OCI-LY7 (cell line): ENCODE measurements around the gene TAF13. TPM values are rescaled to one million over a fixed set of nuclear protein-coding genes. Genes with fewer than 3 reads are reported as not detected.
"Not testable (repeated sequence)": the region's sequence is repeated elsewhere in the genome, so short reads cannot be mapped to it uniquely, and the experiment has no call there.

ENCODE experiments used
- BruUV-seq: library from RNA; stranded (reverse); fragments of 400-500 nt; replicated peaks from 2 replicates; lab custom pipeline; 2021; lab: Mats Ljungman, UMichigan
- CTCF ChIA-PET: fragments of 300-600 bp; sonication (Branson Sonifier 250); formaldehyde crosslinking; loops from one replicate; lab custom pipeline; 2022; ENCODE audit warnings: antibody characterized with exemption; ENCODE audit not compliant: unreplicated experiment; lab: Charles Lee
- POLR2A ChIA-PET: fragments of 300-600 bp; sonication (Branson Sonifier 250); formaldehyde crosslinking; loops from one replicate; lab custom pipeline; 2022; ENCODE audit warnings: antibody characterized with exemption; lab: Charles Lee
- DNase-seq: peaks from one replicate; pipeline ENCODE4 v3.0.0-alpha.2; 2015; ENCODE audit warnings: low spot score
- H2AFZ ChIP-seq: fragments of 200-600 bp; sonication (generic), shearing (Covaris generic); 2 replicates; pipeline ENCODE4 v1.6.1; 2014; ENCODE audit warnings: mild to moderate bottlenecking, antibody characterized with exemption, low read length, moderate library complexity
- H3K27ac ChIP-seq: fragments of 200-600 bp; sonication (generic); 2 replicates; pipeline ENCODE4 v1.5.1; 2014; ENCODE audit warnings: mixed run types, low read depth, mild to moderate bottlenecking, moderate library complexity, low read length, inconsistent platforms; ENCODE audit not compliant: poor library complexity, severe bottlenecking
- H3K36me3 ChIP-seq: fragments of 200-600 bp; sonication (generic); 2 replicates; pipeline ENCODE4 v1.6.1; 2014; ENCODE audit warnings: mild to moderate bottlenecking, antibody characterized with exemption, low read length, moderate library complexity, mixed read lengths; ENCODE audit not compliant: insufficient read depth
- H3K4me1 ChIP-seq: fragments of 200-600 bp; sonication (generic); 2 replicates; pipeline ENCODE4 v1.5.1; 2014; ENCODE audit warnings: mild to moderate bottlenecking, low read length; ENCODE audit not compliant: insufficient read depth, poor library complexity, severe bottlenecking
- H3K4me2 ChIP-seq: fragments of 200-600 bp; sonication (generic); 2 replicates; pipeline ENCODE4 v1.6.1; 2014; ENCODE audit warnings: mild to moderate bottlenecking, low read length
- H3K4me3 ChIP-seq: fragments of 200-600 bp; sonication (generic); 2 replicates; pipeline ENCODE4 v1.5.1; 2014; ENCODE audit warnings: mild to moderate bottlenecking, low read depth, low read length; ENCODE audit not compliant: poor library complexity, severe bottlenecking
- H3K79me2 ChIP-seq: fragments of 200-600 bp; sonication (generic); 2 replicates; pipeline ENCODE4 v1.6.1; 2016; ENCODE audit warnings: low read depth, mild to moderate bottlenecking, low read length, moderate library complexity, mixed read lengths; ENCODE audit not compliant: insufficient read depth
- H3K9me2 ChIP-seq: fragments of 200-600 bp; sonication (generic); 2 replicates; pipeline ENCODE4 v1.6.1; 2016; ENCODE audit warnings: mild to moderate bottlenecking, low read length, mixed read lengths; ENCODE audit not compliant: insufficient read depth
- H3K9me3 ChIP-seq: fragments of 200-600 bp; sonication (generic); 2 replicates; pipeline ENCODE4 v1.6.1; 2014; ENCODE audit warnings: mild to moderate bottlenecking, mixed run types, low read length, mixed read lengths
- H4K20me1 ChIP-seq: fragments of 200-600 bp; sonication (generic); 2 replicates; pipeline ENCODE4 v1.6.1; 2014; ENCODE audit warnings: mild to moderate bottlenecking, antibody characterized with exemption, low read length, moderate library complexity, mixed read lengths; ENCODE audit not compliant: insufficient read depth
- EZH2phosphoT487 ChIP-seq: fragments of 200-600 bp; sonication (generic); IDR thresholded peaks from 2 replicates; pipeline ENCODE4 v1.6.1; 2018; ENCODE audit warnings: low read depth, borderline replicate concordance, mild to moderate bottlenecking, mixed run types, antibody characterized with exemption, low read length, moderate library complexity, mixed read lengths
- intact Hi-C: fragments of 100-400 bp; cut with micrococcal nuclease; formaldehyde crosslinking; loops from one replicate; pipeline ENCODE4 v1.10.0; 2022; ENCODE audit not compliant: unreplicated experiment
- total RNA-seq, 2 experiments: library from RNA; depleted of rRNA in 1 of 2; stranded (reverse); fragments of >200 nt in 1 of 2; shearing (Covaris generic) in 1 of 2; gene quantifications; 2 replicates each; pipeline ENCODE4 v1.2.3, GENCODE V29; 2014 to 2022
- TF ChIP-seq, protein P1 (sequence below): fragments of 200-600 bp; sonication (generic); conservative IDR thresholded peaks from 2 replicates; pipeline ENCODE4 v1.5.1; 2014; ENCODE audit warnings: mild to moderate bottlenecking, antibody characterized with exemption, low read length, moderate library complexity, mixed read lengths

TAF13 gene
- total RNA-seq, 2 experiments from 2014 or later = 8.3 to 27.2 TPM

DNA sequence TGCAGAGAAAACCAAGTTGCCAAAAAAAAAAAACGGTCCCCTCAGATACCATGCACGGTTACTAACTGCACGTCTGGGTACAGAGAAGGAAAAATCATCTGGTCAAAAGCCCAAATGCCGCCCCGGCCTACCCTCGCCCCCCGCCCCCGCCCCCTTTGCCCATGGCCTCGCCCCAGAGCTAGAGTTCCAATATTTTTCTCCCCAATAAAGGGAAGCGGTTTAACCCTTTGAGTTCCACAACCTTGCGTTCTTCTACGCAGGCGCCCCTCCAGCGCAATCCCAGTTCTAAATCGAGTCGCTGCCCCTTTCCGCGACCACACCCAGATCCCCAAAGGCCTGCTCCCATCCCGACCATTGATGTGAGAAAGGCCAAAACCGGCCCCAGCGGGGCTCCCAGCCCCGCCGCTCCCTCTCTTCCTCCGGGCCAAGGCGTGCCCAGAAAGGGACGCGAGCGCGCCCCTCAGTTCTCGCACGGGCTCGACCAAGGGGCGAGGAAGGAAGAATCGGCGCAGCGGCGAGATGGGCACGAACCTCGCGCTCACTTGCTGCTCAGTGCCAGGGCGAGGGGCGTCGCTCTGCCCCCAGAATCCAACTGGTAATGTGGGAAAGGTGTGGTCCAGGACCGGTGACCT, 34.7 kb downstream of the TAF13 start:
- H3K4me3 ChIP-seq = peak overlapping the region; percentile 82
- intact Hi-C loops = loop anchor here (2.0 kb wide), 1 partner anchor 348 kb away; the partner anchor contains the start of gene PRPF38B
- H2AFZ ChIP-seq = peak overlapping the region; percentile 69
- H3K79me2 ChIP-seq = peaks cover 31% of the 10 kb centered on the region
- no peak for TF ChIP-seq EZH2phosphoT487
- TF ChIP-seq, protein P1, sequence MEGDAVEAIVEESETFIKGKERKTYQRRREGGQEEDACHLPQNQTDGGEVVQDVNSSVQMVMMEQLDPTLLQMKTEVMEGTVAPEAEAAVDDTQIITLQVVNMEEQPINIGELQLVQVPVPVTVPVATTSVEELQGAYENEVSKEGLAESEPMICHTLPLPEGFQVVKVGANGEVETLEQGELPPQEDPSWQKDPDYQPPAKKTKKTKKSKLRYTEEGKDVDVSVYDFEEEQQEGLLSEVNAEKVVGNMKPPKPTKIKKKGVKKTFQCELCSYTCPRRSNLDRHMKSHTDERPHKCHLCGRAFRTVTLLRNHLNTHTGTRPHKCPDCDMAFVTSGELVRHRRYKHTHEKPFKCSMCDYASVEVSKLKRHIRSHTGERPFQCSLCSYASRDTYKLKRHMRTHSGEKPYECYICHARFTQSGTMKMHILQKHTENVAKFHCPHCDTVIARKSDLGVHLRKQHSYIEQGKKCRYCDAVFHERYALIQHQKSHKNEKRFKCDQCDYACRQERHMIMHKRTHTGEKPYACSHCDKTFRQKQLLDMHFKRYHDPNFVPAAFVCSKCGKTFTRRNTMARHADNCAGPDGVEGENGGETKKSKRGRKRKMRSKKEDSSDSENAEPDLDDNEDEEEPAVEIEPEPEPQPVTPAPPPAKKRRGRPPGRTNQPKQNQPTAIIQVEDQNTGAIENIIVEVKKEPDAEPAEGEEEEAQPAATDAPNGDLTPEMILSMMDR = 0 out of 2 replicates have a peak, but pooled peaks have one; percentile 31
- peaks cover 15% of the 10 kb centered on the region for H3K4me1 ChIP-seq
- ChIA-PET POLR2A (interaction anchor here (0.7 to 1.6 kb wide), 2 partner anchors 23 to 51 kb away, joined by 4 read pairs; no protein-coding TSS in a partner anchor), CTCF (no interaction called here)
- peak; percentile 69 for DNase-seq
- peak overlapping the region; percentile 96 for H3K4me2 ChIP-seq
- H3K9me2 ChIP-seq = no peaks in the 10 kb centered on the region
- BruUV-seq = no TSS peak
- H3K36me3 ChIP-seq = peaks cover 4% of the 10 kb centered on the region; the same call in 1 of the 2 replicates
- H3K9me3 ChIP-seq = no peaks in the 10 kb centered on the region
- H3K27ac ChIP-seq = peak overlapping the region; percentile 65
- no peaks in the 10 kb centered on the region for H4K20me1 ChIP-seq

DNA sequence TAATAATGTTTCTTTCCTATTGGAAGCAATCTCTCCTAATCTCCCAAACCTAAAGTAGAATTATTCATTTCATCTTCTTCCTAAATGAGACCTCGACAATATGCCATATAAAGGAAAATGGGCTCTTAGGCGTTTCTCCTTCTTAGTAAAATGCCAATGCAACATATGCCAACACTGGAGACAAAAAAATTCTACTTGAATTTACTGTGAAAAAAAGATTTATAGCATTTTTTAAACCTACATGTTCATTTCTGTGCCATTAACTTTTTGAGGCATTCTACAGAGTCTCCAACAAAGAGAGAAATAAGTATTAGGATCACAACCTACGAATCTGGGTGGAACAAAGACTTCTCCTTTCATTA, 35.2 kb downstream of the TAF13 start:
- H3K79me2 ChIP-seq = peaks cover 31% of the 10 kb centered on the region
- no peaks in the 10 kb centered on the region for H4K20me1 ChIP-seq
- TF ChIP-seq EZH2phosphoT487 = no peak
- TF ChIP-seq, protein P1 = no peak
- H3K36me3 ChIP-seq = peaks cover 4% of the 10 kb centered on the region; the same call in 1 of the 2 replicates
- intact Hi-C loops = loop anchor here (2.0 kb wide), 1 partner anchor 348 kb away; the partner anchor contains the start of gene PRPF38B
- CTCF ChIA-PET = no interaction called here
- peak overlapping the region; percentile 58 for H2AFZ ChIP-seq
- H3K9me3 ChIP-seq = no peaks in the 10 kb centered on the region
- no peaks in the 10 kb centered on the region for H3K9me2 ChIP-seq
- TSS peak; percentile 86 for BruUV-seq
- H3K27ac ChIP-seq = peak overlapping the region; percentile 65
- H3K4me1 ChIP-seq = peaks cover 15% of the 10 kb centered on the region
- POLR2A ChIA-PET = interaction anchor here (0.6 to 2.3 kb wide), 7 partner anchors 9 to 281 kb away, joined by 3 to 6 read pairs (median 4); partner anchors contain the start of gene TAF13
- peak overlapping the region; percentile 82 for H3K4me3 ChIP-seq
- peak overlapping the region; percentile 96 for H3K4me2 ChIP-seq
- DNase-seq = no peak

DNA sequence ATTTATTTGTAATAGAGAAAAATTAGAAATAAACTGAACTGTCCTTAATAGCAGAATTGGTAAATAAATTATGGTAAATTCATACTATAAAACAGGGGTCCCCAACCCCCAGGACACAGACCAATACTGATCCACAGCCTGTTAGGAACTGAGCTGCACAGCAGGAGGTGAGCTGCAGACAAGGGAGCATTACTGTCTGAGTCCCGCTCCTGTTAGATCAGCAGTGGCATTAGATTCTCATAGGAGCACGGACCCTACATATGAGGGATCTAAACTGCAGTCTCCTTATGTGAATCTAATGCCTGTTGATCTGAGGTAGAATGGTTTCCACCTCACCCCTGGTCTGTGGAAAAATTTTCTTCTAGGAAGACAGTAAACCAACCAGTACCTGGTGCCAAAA, 41.4 kb downstream of the TAF13 start:
- Histone ChIP-seq H3K9me2 (no peaks in the 10 kb centered on the region), H3K27ac (no peak overlapping the region), H3K9me3 (no peaks in the 10 kb centered on the region), H3K4me1 (no peaks in the 10 kb centered on the region), H3K79me2 (peaks cover 16% of the 10 kb centered on the region; the same call in 1 of the 2 replicates), H3K4me3 (no peak overlapping the region), H3K4me2 (no peak overlapping the region), H2AFZ (no peak overlapping the region), H4K20me1 (no peaks in the 10 kb centered on the region), H3K36me3 (peaks cover 4% of the 10 kb centered on the region; the same call in 1 of the 2 replicates)
- no TSS peak for BruUV-seq
- no peak for DNase-seq
- ChIA-PET CTCF (no interaction called here), POLR2A (interaction anchor here (0.5 to 0.8 kb wide), 5 partner anchors 9 to 265 kb away, joined by 3 read pairs; no protein-coding TSS in a partner anchor)
- intact Hi-C loops = loop anchor here (5.0 kb wide), 1 partner anchor 68 kb away; no protein-coding TSS in a partner anchor
- TF ChIP-seq EZH2phosphoT487 = no peak
- TF ChIP-seq, protein P1 = no peak

- H3K36me3 ChIP-seq, H2AFZ ChIP-seq, H3K9me3 ChIP-seq, CTCF ChIA-PET, BruUV-seq, H3K9me2 ChIP-seq, H3K27ac ChIP-seq, H3K4me2 ChIP-seq, DNase-seq, H3K4me1 ChIP-seq, H4K20me1 ChIP-seq, intact Hi-C loops, H3K79me2 ChIP-seq, H3K4me3 ChIP-seq: not testable (repeated sequence)
- POLR2A ChIA-PET = interaction anchor here (0.6 to 1.0 kb wide), 2 partner anchors 11 to 14 kb away, joined by 3 read pairs; no protein-coding TSS in a partner anchor
These were observed 46.3 kb downstream of the TAF13 start for GRCh38 chr1:109029493-109029892.
